ENCODE results near the gene PRRC1.

GRCh38 chr5:127586066-127586770 lies 68.8 kb downstream of the PRRC1 start:
- TF ChIP-seq CTCF (IDR thresholded peaks at IDR 0.05) (no peak), GABPA (IDR thresholded peaks at IDR 0.05; ENCODE audit: low read depth) (no peak), MEF2A (IDR thresholded peaks at IDR 0.05; ENCODE audit: borderline replicate concordance, low read depth) (no peak), FOXJ3 (CRISPR knock-in tag; IDR thresholded peaks at IDR 0.05) (no peak), CHD2 (IDR thresholded peaks at IDR 0.05; ENCODE audit: low read length, partially characterized antibody) (no peak), RFX5 (IDR thresholded peaks at IDR 0.05; ENCODE audit: low read length) (no peak)

Data from SK-N-SH (cell line).